Calu3 (cell line): Measurements from ENCODE around the gene GART. TPM values are rescaled to one million over a fixed set of nuclear protein-coding genes. Genes with fewer than 3 reads are reported as not detected.

Source experiments
- BruUV-seq: library from RNA; stranded (reverse); fragments of 400-500 nt; replicated peaks from 2 replicates; lab custom pipeline; 2021; lab: Mats Ljungman, UMichigan
- CTCF ChIA-PET: fragments of 300-600 bp; sonication (Branson Sonifier 250); formaldehyde crosslinking; loops from one replicate; lab custom pipeline; 2022; ENCODE audit warnings: antibody characterized with exemption; lab: Charles Lee
- DNase-seq: peaks from one replicate; pipeline ENCODE4 v3.0.0; 2022
- H3K27ac Mint-ChIP-seq: one replicate; pipeline ENCODE4 v1.8.0; 2022; ENCODE audit warnings: mixed read lengths; ENCODE audit not compliant: unreplicated experiment
- H3K27me3 Mint-ChIP-seq: one replicate; pipeline ENCODE4 v1.8.0; 2022; ENCODE audit warnings: mixed read lengths; ENCODE audit not compliant: unreplicated experiment
- H3K36me3 Mint-ChIP-seq: one replicate; pipeline ENCODE4 v1.8.0; 2022; ENCODE audit warnings: mild to moderate bottlenecking, moderate library complexity, mixed read lengths; ENCODE audit not compliant: insufficient read depth, unreplicated experiment
- H3K4me1 Mint-ChIP-seq: one replicate; pipeline ENCODE4 v1.8.0; 2022; ENCODE audit warnings: mild to moderate bottlenecking, low read depth, mixed read lengths; ENCODE audit not compliant: unreplicated experiment
- H3K4me3 Mint-ChIP-seq: one replicate; pipeline ENCODE4 v1.8.0; 2022; ENCODE audit warnings: mild to moderate bottlenecking, low read depth, moderate library complexity, mixed read lengths; ENCODE audit not compliant: unreplicated experiment
- H3K9me3 Mint-ChIP-seq: one replicate; pipeline ENCODE4 v1.8.0; 2022; ENCODE audit warnings: low read depth, mixed read lengths; ENCODE audit not compliant: unreplicated experiment
- intact Hi-C: fragments of 100-400 bp; cut with micrococcal nuclease; formaldehyde crosslinking; loops from one replicate; pipeline ENCODE4 v1.10.0; 2022; ENCODE audit not compliant: unreplicated experiment
- total RNA-seq: library from RNA; stranded (reverse); gene quantifications from 2 replicates; pipeline ENCODE4 v1.2.3, GENCODE V29; 2022
- TF ChIP-seq, protein P1 (sequence below): fragments of 200-600 bp; IDR thresholded peaks from one replicate; pipeline ENCODE4 v1.8.0; 2022; ENCODE audit warnings: antibody characterized with exemption; ENCODE audit not compliant: unreplicated experiment

GART gene
- total RNA-seq, 1 experiment from 2014 or later: 102 TPM

DNA sequence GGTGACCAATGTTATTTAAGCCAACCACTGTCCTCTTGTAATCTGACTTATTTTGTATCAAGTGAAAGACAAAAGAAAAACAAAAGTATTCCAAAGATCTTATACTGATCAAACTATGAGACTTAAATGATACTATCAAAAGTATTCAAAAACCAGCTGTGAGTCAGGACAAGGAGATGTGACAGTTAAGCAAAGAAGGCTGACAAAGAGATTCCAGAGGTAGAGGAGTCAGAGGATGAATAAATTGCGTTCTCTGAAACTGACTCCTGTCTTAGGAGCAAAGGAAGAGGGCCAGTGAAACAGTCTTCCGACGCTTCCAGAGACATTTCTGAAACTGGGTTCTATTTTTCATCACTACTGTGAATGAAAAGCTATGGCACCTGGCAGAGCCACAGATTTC is 83.1 kb downstream of the GART start:
- intact Hi-C loops: no loop called here
- Mint-ChIP-seq H3K4me3 (no peak overlapping the region), H3K27me3 (no peaks in the 10 kb centered on the region), H3K9me3 (no peaks in the 10 kb centered on the region), H3K4me1 (no peaks in the 10 kb centered on the region), H3K27ac (no peak overlapping the region), H3K36me3 (peaks cover 5% of the 10 kb centered on the region)
- DNase-seq: no peak
- CTCF ChIA-PET: no interaction called here
- TF ChIP-seq, protein P1, sequence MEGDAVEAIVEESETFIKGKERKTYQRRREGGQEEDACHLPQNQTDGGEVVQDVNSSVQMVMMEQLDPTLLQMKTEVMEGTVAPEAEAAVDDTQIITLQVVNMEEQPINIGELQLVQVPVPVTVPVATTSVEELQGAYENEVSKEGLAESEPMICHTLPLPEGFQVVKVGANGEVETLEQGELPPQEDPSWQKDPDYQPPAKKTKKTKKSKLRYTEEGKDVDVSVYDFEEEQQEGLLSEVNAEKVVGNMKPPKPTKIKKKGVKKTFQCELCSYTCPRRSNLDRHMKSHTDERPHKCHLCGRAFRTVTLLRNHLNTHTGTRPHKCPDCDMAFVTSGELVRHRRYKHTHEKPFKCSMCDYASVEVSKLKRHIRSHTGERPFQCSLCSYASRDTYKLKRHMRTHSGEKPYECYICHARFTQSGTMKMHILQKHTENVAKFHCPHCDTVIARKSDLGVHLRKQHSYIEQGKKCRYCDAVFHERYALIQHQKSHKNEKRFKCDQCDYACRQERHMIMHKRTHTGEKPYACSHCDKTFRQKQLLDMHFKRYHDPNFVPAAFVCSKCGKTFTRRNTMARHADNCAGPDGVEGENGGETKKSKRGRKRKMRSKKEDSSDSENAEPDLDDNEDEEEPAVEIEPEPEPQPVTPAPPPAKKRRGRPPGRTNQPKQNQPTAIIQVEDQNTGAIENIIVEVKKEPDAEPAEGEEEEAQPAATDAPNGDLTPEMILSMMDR: no peak
- BruUV-seq: no TSS peak

DNA sequence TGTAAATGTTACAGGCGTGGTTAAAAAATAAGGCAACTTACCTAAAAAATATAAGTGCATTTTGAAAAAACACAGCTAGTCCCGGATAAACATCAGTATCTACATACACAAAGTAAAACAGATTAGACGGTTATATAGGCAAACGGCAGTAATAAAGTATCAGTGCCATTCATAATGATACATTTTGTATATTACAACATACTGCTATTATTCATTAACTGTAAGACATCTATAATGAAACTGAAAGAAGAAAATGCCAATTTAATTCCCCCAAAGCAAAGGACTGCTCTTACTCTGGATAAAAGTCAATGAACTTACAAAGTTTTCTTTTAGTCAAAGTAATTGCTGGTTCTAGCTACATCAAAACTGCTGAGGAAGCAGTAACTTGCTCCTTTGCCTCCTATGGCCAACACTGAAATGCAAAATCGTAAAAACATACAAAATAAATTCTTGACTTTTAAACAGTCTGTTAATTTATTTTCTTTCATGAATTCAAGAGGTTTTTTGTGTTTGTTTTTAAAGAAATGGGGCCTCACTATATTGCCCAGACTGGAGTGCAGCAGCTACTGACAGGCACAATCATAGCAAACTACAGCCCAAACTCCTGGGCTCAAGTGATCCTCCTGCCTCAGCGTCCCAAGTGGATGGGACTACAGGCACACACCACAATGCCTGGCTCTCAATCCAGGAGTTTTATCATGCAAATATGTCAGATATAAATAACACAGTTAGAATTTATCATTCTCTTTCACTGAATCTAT is 86.1 kb downstream of the GART start:
- no TSS peak for BruUV-seq
- no peak overlapping the region for H3K27ac Mint-ChIP-seq
- no peak overlapping the region for H3K4me3 Mint-ChIP-seq
- intact Hi-C loops: no loop called here
- peaks cover 16% of the 10 kb centered on the region for H3K4me1 Mint-ChIP-seq
- no peaks in the 10 kb centered on the region for H3K9me3 Mint-ChIP-seq
- no peaks in the 10 kb centered on the region for H3K27me3 Mint-ChIP-seq
- no peak for DNase-seq
- TF ChIP-seq, protein P1: no peak
- CTCF ChIA-PET: no interaction called here
- peaks cover 17% of the 10 kb centered on the region for H3K36me3 Mint-ChIP-seq

Other genes with a start within 250 kb of the GART start
- 32.1 and 35.2 TPM in 2 replicates for gene IFNAR1, start 217.1 kb downstream of the GART start, total RNA-seq
- 58.1 and 59.8 TPM in 2 replicates for gene IFNGR2, start 138.7 kb downstream of the GART start, total RNA-seq
- gene TMEM50B, start 62.1 kb downstream of the GART start, total RNA-seq: 28.4 and 28.7 TPM in 2 replicates
- 1.2 and 2.0 TPM in 2 replicates for gene DNAJC28, start 50.4 kb downstream of the GART start, total RNA-seq
- gene SON, start 921 bp upstream of the GART start, total RNA-seq: 188 and 191 TPM in 2 replicates
- gene DONSON, start 46.6 kb upstream of the GART start, total RNA-seq: 13.8 and 18.2 TPM in 2 replicates
- 16.2 and 22.1 TPM in 2 replicates for gene CRYZL1, start 99.6 kb upstream of the GART start, total RNA-seq
- gene ITSN1, start 100.4 kb upstream of the GART start, total RNA-seq: 27.8 and 30.6 TPM in 2 replicates